Peyer's patch (tissue), 4 donors: ENCODE results near the gene TMEM196.

ENCODE experiments used
- POLR2A ChIP-seq, 2 donors: fragments of 450-650 bp; IDR thresholded peaks; one replicate each; pipeline ENCODE4 v1.5.1; 2017; ENCODE audit warnings: antibody characterized with exemption in 2 of 2, mild to moderate bottlenecking in 2 of 2, moderate library complexity in 2 of 2
- TF ChIP-seq, protein P1 (sequence below), 6 experiments: fragments of 450-650 bp in 4 of 6; fragments of 200-600 bp in 2 of 6; sonication (generic) in 1 of 6; IDR thresholded peaks; one replicate each; pipeline ENCODE4 v1.5.1; 2017 to 2019; ENCODE audit warnings: antibody characterized with exemption in 6 of 6, mild to moderate bottlenecking in 3 of 6, moderate library complexity in 1 of 6

DNA sequence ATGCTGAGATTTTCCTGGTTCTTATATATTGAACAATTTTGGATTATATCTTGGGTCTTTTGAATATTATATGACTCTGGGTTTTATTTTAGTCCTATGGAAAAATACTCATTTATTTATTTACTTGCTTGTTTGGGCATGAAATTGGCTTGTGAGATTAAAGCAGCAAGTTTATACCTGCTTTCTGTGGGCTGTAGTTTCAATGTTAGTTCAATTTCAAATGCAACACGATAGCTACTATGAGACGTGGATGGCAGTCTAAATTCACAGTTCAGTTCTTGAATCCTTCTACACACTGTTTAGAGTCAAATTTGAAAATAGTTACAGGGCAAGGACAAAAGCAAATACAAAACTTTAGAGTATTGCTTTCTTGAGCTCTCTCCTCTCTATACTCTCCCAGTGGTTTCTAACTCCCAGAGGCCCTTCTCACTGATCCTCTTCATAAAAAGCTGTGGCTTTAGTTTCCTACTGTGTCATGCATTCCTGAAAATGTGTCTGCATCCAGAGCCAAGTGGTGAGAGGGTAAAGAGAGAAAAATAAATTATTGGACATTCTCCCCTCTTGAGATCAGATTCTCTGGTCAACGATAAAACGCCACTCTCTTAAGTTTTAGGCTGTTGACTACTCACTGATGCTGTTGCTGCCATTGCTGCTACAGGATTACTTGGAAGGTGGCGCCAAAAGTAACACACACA is 99.0 kb downstream of the TMEM196 start:
- TF ChIP-seq, protein P1, sequence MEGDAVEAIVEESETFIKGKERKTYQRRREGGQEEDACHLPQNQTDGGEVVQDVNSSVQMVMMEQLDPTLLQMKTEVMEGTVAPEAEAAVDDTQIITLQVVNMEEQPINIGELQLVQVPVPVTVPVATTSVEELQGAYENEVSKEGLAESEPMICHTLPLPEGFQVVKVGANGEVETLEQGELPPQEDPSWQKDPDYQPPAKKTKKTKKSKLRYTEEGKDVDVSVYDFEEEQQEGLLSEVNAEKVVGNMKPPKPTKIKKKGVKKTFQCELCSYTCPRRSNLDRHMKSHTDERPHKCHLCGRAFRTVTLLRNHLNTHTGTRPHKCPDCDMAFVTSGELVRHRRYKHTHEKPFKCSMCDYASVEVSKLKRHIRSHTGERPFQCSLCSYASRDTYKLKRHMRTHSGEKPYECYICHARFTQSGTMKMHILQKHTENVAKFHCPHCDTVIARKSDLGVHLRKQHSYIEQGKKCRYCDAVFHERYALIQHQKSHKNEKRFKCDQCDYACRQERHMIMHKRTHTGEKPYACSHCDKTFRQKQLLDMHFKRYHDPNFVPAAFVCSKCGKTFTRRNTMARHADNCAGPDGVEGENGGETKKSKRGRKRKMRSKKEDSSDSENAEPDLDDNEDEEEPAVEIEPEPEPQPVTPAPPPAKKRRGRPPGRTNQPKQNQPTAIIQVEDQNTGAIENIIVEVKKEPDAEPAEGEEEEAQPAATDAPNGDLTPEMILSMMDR (IDR thresholded peaks at IDR 0.05) = no peak
- no peak for TF ChIP-seq POLR2A (IDR thresholded peaks at IDR 0.05)
